Adipose tissue (tissue), 3 donors: ENCODE data around the gene CDC42BPG. TPM values are rescaled to one million over a fixed set of nuclear protein-coding genes. Genes with fewer than 3 reads are reported as not detected.

Experiments
- H3K27ac ChIP-seq: one replicate; pipeline ENCODE4 v1.5.1; 2013; ENCODE audit warnings: low read depth, low read length
- WGBS, 3 donors: extraction: QIAGEN DNeasy Blood & Tissue Kit; methylation state at CpG; one replicate each; pipeline ENCODE4 v1.1.7; 2013; 5-methylcytosine and 5-hydroxymethylcytosine counted together
- polyA plus RNA-seq, 3 donors: library from polyadenylated mRNA; stranded (reverse); fragments of 200-250 nt; gene quantifications; one replicate each; pipeline ENCODE4 v1.2.3, GENCODE V29; 2013
- donor health status: healthy with polysubstance abuse.
- donor health status: Bipolar disorder and iron deficiency.
- donor health status: healthy.

Gene CDC42BPG
- polyA plus RNA-seq, 3 donors, result 0.90 to 9.7 (median 1.4) TPM

- H3K27ac ChIP-seq, result no peak overlapping the region
- WGBS, 3 donors, result 76 to 86% (median 81%) methylated on average over 9 of the region's 9 CpGs
Measured at GRCh38 chr11:64801158-64801464, 43.3 kb downstream of the CDC42BPG start.

GRCh38 chr11:64800303-64801157, 43.9 kb downstream of the CDC42BPG start:
- H3K27ac ChIP-seq, result no peak overlapping the region
- WGBS, 3 donors, result 69 to 88% (median 70%) methylated on average over 26 of the region's 26 CpGs

GRCh38 chr11:64799623-64800302, 44.7 kb downstream of the CDC42BPG start:
- WGBS, 3 donors, result 62 to 72% (median 66%) methylated on average over 14 of the region's 14 CpGs

GRCh38 chr11:64799256-64799622, 45.2 kb downstream of the CDC42BPG start:
- no peak overlapping the region for H3K27ac ChIP-seq
- WGBS, 3 donors, result 68 to 77% (median 75%) methylated on average over 7 of the region's 7 CpGs

More at GRCh38 chr11:64799623-64800302, 44.7 kb downstream of the CDC42BPG start:
- no peak overlapping the region for H3K27ac ChIP-seq

- WGBS, 3 donors, result 80 to 93% (median 86%) methylated on average over 19 of the region's 19 CpGs
- H3K27ac ChIP-seq, result no peak overlapping the region
Measured at GRCh38 chr11:64796757-64797541, 47.5 kb downstream of the CDC42BPG start.

GRCh38 chr11:64796047-64796756, 48.3 kb downstream of the CDC42BPG start:
- H3K27ac ChIP-seq, result no peak overlapping the region
- 63 to 89% (median 65%) methylated on average over 19 of the region's 19 CpGs for WGBS, 3 donors

- WGBS, 3 donors, result 95% methylated on average over 10 of the region's 10 CpGs
- H3K27ac ChIP-seq, result no peak overlapping the region
Measured at GRCh38 chr11:64794526-64794925, 49.9 kb downstream of the CDC42BPG start.

GRCh38 chr11:64793271-64794160, 50.9 kb downstream of the CDC42BPG start:
- H3K27ac ChIP-seq, result no peak overlapping the region
- 54 to 80% (median 54%) methylated on average over 11 of the region's 11 CpGs for WGBS, 3 donors

- 88 to 96% (median 90%) methylated on average over 4 of the region's 4 CpGs for WGBS, 3 donors
- no peak overlapping the region for H3K27ac ChIP-seq
Measured at GRCh38 chr11:64792482-64792881, 52.0 kb downstream of the CDC42BPG start.

- 91 to 94% (median 94%) methylated on average over 11 to 14 of the region's 14 CpGs for WGBS, 3 donors
- H3K27ac ChIP-seq, result no peak overlapping the region
Measured at GRCh38 chr11:64791781-64792291, 52.6 kb downstream of the CDC42BPG start.

GRCh38 chr11:64790205-64791095, 54.0 kb downstream of the CDC42BPG start:
- WGBS, 3 donors, result 90 to 92% (median 90%) methylated on average over 25 of the region's 25 CpGs
- H3K27ac ChIP-seq, result no peak overlapping the region

- 89 to 93% (median 93%) methylated on average over 15 of the region's 15 CpGs for WGBS, 3 donors
Measured at GRCh38 chr11:64789331-64790204, 54.9 kb downstream of the CDC42BPG start.

GRCh38 chr11:64788321-64789215, 55.9 kb downstream of the CDC42BPG start:
- H3K27ac ChIP-seq, result no peak overlapping the region
- WGBS, 3 donors, result 83 to 86% (median 85%) methylated on average over 9 of the region's 9 CpGs

More at GRCh38 chr11:64789331-64790204, 54.9 kb downstream of the CDC42BPG start:
- H3K27ac ChIP-seq, result no peak overlapping the region

- no peak overlapping the region for H3K27ac ChIP-seq
- 42 to 43% (median 43%) methylated on average over 15 of the region's 15 CpGs for WGBS, 3 donors
Measured at GRCh38 chr11:64787526-64788320, 56.7 kb downstream of the CDC42BPG start.
